ENCODE data around the gene CCDC141. TPM values are rescaled to one million over a fixed set of nuclear protein-coding genes. Genes with fewer than 3 reads are reported as not detected.
"Not testable (repeated sequence)": the region's sequence is repeated elsewhere in the genome, so short reads cannot be mapped to it uniquely, and the experiment has no call there.

CCDC141 gene, protein sequence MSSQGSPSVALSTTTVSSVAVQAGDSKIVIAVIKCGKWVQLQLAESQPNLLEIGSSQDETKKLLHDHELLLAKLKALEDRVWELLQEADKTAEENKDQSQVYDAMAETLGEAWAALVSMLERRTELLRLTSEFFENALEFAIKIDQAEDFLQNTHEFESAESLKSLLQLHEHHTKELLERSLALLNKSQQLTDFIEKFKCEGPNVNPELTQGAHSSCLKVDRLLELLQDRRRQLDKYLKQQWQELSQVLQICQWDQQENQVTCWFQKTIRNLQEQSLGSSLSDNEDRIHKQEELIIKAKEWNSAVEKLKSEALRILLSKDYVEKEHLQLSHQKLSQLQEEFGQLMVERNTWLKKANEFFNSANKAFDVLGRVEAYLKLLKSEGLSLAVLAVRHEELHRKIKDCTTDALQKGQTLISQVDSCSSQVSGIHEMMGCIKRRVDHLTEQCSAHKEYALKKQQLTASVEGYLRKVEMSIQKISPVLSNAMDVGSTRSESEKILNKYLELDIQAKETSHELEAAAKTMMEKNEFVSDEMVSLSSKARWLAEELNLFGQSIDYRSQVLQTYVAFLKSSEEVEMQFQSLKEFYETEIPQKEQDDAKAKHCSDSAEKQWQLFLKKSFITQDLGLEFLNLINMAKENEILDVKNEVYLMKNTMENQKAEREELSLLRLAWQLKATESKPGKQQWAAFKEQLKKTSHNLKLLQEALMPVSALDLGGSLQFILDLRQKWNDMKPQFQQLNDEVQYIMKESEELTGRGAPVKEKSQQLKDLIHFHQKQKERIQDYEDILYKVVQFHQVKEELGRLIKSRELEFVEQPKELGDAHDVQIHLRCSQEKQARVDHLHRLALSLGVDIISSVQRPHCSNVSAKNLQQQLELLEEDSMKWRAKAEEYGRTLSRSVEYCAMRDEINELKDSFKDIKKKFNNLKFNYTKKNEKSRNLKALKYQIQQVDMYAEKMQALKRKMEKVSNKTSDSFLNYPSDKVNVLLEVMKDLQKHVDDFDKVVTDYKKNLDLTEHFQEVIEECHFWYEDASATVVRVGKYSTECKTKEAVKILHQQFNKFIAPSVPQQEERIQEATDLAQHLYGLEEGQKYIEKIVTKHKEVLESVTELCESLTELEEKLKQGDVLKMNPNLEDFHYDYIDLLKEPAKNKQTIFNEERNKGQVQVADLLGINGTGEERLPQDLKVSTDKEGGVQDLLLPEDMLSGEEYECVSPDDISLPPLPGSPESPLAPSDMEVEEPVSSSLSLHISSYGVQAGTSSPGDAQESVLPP (N-terminal part only)
- under 1 TPM; 0.09 to 0.54 (median 0.45) TPM for polyA plus RNA-seq

GRCh38 chr2:179049546-179050311, at the start of gene CCDC141:
Gene CCDC141, minus strand, starts transcription at chr2:179050137. Its CDS starts 196 bp downstream, at chr2:179049941.
- WGBS, 3 donors: 18 to 20% (median 20%) methylated on average over 12 of the region's 12 CpGs
- H3K27ac ChIP-seq (ENCODE audit: low read depth, low read length): no peak within 1 kb of the TSS

DNA sequence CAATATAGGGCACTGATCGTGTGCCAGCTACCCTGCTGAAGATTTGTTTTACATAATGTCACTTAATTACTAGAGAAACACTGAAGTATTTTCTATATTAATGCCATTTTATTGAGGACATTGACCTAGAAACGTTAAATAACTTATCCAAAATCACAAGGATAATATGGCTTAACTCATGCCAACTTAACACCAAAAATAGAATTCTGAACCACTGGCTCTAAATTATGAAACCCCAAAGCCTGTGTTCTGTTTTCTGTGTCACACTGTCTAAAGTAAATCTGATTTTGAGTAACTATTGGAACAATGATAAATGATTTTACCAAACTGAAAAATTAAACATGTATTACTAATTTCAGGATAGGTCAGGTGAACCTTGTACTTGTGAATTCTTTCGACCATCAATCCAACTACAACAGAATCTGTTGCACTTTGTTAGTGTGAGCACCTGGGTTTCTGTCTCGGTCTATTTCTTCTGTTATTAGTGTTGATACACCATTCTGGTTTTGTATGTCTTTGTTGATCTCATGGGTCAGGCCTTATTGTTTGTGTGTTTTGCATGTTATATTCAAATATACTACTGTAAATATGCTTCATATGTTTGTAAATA, 48.2 kb upstream of the CCDC141 start:
- WGBS, 3 donors: 85 to 92% (median 88%) methylated on average over 4 of the region's 4 CpGs
- no peak overlapping the region for H3K27ac ChIP-seq (ENCODE audit: low read depth, low read length)

DNA sequence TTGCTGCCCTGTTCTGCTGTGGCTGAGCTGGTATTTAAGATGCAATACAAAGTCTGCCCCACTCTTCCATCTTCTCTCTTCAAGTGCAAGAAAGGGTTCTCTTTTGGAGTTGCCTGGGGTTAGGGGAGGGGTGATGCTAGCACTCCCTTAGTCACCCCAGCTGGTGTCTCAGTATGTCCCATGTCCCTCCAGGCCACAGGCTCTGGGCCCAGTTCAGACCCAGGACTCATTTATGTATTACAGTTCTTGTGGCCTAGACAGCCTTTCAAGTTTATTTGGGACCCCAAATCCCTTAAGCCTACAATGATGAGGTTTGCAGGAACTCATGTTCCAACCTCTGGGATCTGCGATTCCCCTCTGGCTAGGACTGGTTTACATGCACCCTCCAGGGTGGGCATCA, 47.2 kb upstream of the CCDC141 start:
- H3K27ac ChIP-seq (ENCODE audit: low read depth, low read length): no peak overlapping the region
- 97 to 100% (median 100%) methylated on average over 1 of the region's 1 CpG for WGBS, 3 donors

DNA sequence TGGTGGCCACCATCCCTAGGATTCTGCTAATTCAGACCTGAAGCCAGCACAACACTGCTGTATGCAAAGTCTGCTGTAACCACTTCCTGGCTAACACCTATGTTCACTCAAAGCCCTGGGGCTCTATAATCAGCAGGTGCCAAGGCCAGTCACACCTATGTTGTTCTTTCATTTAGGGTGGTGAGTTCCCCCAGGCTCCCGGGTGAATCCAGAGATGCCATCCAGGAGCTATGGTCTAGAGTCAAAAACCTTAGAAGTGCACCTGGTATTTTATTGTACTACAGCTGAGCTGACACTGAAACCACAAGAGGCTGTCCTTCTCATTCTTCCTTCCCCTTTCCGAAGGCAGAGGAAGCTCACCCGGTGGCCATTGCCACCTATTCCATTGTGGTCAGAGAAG, 46.2 kb upstream of the CCDC141 start:
- no peak overlapping the region for H3K27ac ChIP-seq (ENCODE audit: low read depth, low read length)
- 56 to 82% (median 59%) methylated on average over 3 of the region's 3 CpGs for WGBS, 3 donors

- WGBS, 3 donors: 85 to 96% (median 91%) methylated on average over 4 of the region's 4 CpGs
- not testable (repeated sequence) for H3K27ac ChIP-seq (ENCODE audit: low read depth, low read length)
Measured at GRCh38 chr2:179092912-179093311, 43.0 kb upstream of the CCDC141 start.

GRCh38 chr2:179082697-179083096, 32.8 kb upstream of the CCDC141 start:
- no peak overlapping the region for H3K27ac ChIP-seq (ENCODE audit: low read depth, low read length)
- whole genome bisulfite sequencing, 3 donors: 64 to 95% (median 95%) methylated on average over 2 of the region's 2 CpGs

DNA sequence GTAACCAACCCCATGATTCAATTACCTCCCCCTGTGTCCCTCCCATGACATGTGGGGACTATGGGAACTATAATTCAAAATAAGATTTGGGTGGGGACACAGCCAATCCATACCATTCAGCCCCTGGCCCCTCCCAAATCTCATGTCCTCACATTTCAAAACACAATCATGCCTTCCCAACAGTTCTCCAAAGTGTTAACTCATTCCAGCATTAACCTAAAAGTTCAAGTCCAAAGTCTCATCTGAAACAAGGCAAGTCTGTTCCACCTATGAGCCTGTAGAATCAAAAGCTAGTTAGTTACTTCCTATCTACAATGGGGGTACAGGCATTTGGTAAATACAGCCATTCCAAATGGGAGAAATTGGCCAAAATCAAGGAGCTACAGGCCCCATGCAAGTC, 32.0 kb upstream of the CCDC141 start:
- H3K27ac ChIP-seq (ENCODE audit: low read depth, low read length): no peak overlapping the region

- 54 to 78% (median 68%) methylated on average over 3 of the region's 3 CpGs for WGBS, 3 donors
- H3K27ac ChIP-seq (ENCODE audit: low read depth, low read length): no peak overlapping the region
Measured at GRCh38 chr2:179072527-179072926, 22.6 kb upstream of the CCDC141 start.

DNA sequence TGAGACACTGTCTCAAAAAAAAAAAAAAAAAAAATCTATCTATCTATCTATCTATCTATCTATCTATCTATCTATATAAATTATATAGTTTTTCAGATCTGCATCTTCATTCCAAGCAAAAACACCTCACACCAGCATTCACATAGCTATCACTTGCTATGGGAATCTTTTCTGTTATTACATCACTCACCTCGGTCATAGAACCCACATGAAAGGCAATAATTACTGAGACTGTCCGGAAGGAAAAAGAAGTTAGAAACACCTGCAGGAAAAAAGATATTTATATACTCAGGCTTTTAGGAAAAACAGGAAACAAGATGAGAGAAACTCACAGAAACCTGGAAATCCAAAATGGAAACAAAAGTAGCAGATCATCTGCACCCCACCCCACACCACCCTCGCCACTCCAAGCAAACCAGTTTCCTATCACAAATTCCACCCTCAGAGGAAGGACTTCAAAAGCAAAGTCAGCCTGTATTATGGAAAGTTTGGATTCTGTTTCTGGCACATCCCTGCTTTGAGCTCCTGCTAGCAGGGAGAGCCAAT, 21.9 kb upstream of the CCDC141 start:
- 64 to 77% (median 74%) methylated on average over 3 of the region's 3 CpGs for WGBS, 3 donors
- H3K27ac ChIP-seq (ENCODE audit: low read depth, low read length): no peak overlapping the region

GRCh38 chr2:179070895-179071294, 21.0 kb upstream of the CCDC141 start:
- H3K27ac ChIP-seq (ENCODE audit: low read depth, low read length): no peak overlapping the region
- 64 to 83% (median 65%) methylated on average over 2 of the region's 2 CpGs for WGBS, 3 donors

- 53 to 96% (median 93%) methylated on average over 1 of the region's 1 CpG for WGBS, 3 donors
- no peak overlapping the region for H3K27ac ChIP-seq (ENCODE audit: low read depth, low read length)
Measured at GRCh38 chr2:179069685-179070084, 19.7 kb upstream of the CCDC141 start.

DNA sequence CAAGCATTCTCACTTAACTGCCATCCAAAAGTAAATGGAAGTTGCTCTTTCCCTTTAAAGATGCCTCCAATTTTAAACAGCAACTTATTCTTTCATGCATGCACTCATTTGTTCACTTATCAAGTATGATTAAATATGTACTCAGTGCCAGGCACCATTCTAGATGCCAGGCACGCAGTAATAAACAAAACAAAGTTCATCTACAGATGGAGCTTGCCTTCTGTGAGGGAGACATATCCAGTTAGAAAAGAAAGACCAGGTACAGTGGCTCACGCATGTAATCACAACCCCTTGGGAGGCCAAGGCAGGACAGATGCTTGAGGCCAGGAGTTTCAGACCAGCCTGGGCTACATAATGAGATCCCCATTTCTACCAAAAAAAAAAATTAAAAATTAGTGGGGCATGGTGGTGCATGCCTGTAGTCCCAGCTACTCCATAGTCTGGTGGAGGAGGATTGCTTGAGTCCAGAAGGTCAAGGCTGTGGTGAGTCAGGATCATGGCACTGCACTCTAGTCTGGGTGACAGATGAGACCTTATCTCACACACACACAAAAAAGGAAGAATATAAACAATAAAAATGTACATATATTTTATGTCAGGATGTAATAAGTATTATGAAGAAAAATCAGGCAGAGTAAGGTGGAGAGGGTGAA, 19.2 kb upstream of the CCDC141 start:
- H3K27ac ChIP-seq (ENCODE audit: low read depth, low read length): no peak overlapping the region
- WGBS, 3 donors: 59 to 85% (median 82%) methylated on average over 2 of the region's 2 CpGs

DNA sequence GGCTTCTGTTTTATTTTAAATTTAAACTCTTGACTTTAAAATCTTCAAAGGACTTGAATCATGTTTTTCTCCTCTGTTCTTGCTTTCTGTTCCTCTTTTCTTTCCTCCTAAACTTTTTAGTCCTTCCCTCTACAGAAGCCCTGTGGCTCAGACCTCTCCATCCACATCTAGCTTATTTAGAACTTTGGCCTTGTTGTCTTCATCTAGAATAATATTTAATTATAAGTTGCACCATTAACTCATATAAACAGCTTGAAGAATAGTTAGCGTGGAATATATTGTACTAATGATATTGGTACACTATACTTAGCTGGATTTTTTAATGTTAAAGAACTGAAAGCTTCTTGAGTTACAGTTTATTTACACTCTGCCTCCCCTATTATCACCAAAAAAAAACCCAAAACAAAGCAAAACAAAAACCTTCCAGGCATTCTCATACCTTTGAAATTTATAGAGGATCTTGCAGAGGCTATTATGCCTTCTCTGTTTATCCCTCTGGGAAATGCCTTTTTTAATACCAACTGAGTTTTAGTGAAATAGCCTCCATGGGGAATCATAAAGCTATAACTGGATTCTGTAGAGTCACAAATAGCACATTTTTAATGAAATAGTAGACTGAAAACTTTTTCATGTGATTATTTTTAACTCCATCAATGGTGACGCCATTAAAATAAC, 9.2 kb upstream of the CCDC141 start:
- WGBS, 3 donors: 85 to 93% (median 90%) methylated on average over 2 of the region's 2 CpGs
- no peak overlapping the region for H3K27ac ChIP-seq (ENCODE audit: low read depth, low read length)

GRCh38 chr2:179057737-179058136, 7.8 kb upstream of the CCDC141 start:
- 89 to 90% (median 90%) methylated on average over 5 of the region's 5 CpGs for WGBS, 3 donors
- no peak overlapping the region for H3K27ac ChIP-seq (ENCODE audit: low read depth, low read length)

- WGBS, 3 donors: 85 to 91% (median 90%) methylated on average over 3 of the region's 3 CpGs
- H3K27ac ChIP-seq (ENCODE audit: low read depth, low read length): not testable (repeated sequence)
Measured at GRCh38 chr2:179053568-179053967, 3.6 kb upstream of the CCDC141 start.

- WGBS, 3 donors: 64 to 82% (median 72%) methylated on average over 4 of the region's 4 CpGs
- no peak overlapping the region for H3K27ac ChIP-seq (ENCODE audit: low read depth, low read length)
Measured at GRCh38 chr2:179051250-179051649, 1.3 kb upstream of the CCDC141 start.

Data from adipose tissue (tissue), 3 donors.